Mesendoderm (in vitro differentiated cells): ENCODE data around the gene PROCA1.
A peak's percentile ranks its signal among the peaks of the same experiment; 100 is the strongest.

ENCODE experiments used
- DNase-seq: peaks from one replicate; pipeline ENCODE4 v3.0.0; 2013
- H2AK5ac ChIP-seq: 2 replicates; pipeline ENCODE4 v1.6.1; 2013; ENCODE audit warnings: low read length, inconsistent platforms
- H2BK120ac ChIP-seq: 2 replicates; pipeline ENCODE4 v1.6.1; 2013; ENCODE audit warnings: low read depth, mild to moderate bottlenecking, low read length, moderate library complexity, mixed read lengths
- H2BK15ac ChIP-seq: replicated peaks from 2 replicates; pipeline ENCODE4 v1.6.1; 2013; ENCODE audit warnings: low read depth, mild to moderate bottlenecking, moderate library complexity
- H2BK5ac ChIP-seq: 2 replicates; pipeline ENCODE4 v1.6.1; 2013; ENCODE audit warnings: low read length, inconsistent platforms
- H3K18ac ChIP-seq: 2 replicates; pipeline ENCODE4 v1.6.1; 2013; ENCODE audit warnings: mild to moderate bottlenecking, low read length, mixed read lengths
- H3K23ac ChIP-seq: one replicate; pipeline ENCODE4 v1.6.1; 2013; ENCODE audit warnings: low read length
- H3K27ac ChIP-seq: 2 replicates; pipeline ENCODE4 v1.5.1; 2013; ENCODE audit warnings: low read depth, mild to moderate bottlenecking, inconsistent platforms, low read length, moderate library complexity
- H3K27me3 ChIP-seq: 2 replicates; pipeline ENCODE4 v1.6.1; 2013; ENCODE audit warnings: low read length, control low read depth, mild to moderate bottlenecking, inconsistent platforms; ENCODE audit not compliant: insufficient read depth, poor library complexity
- H3K36me3 ChIP-seq: 2 replicates; pipeline ENCODE4 v1.6.1; 2013; ENCODE audit warnings: low read length, inconsistent platforms; ENCODE audit not compliant: control insufficient read depth, insufficient read depth
- H3K4ac ChIP-seq: one replicate; pipeline ENCODE4 v1.6.1; 2013; ENCODE audit warnings: low read depth, mild to moderate bottlenecking, low read length, moderate library complexity
- H3K4me1 ChIP-seq: 2 replicates; pipeline ENCODE4 v1.6.1; 2013; ENCODE audit warnings: low read depth, low read length, inconsistent platforms; ENCODE audit not compliant: control insufficient read depth
- H3K4me2 ChIP-seq: 2 replicates; pipeline ENCODE4 v1.6.1; 2013; ENCODE audit warnings: low read length
- H3K4me3 ChIP-seq: 2 replicates; pipeline ENCODE4 v1.5.1; 2013; ENCODE audit warnings: mild to moderate bottlenecking, low read length
- H3K56ac ChIP-seq: one replicate; pipeline ENCODE4 v1.6.1; 2013; ENCODE audit warnings: low read length
- H3K79me1 ChIP-seq: 2 replicates; pipeline ENCODE4 v1.6.1; 2013; ENCODE audit warnings: low read length, inconsistent platforms
- H3K79me2 ChIP-seq: 2 replicates; pipeline ENCODE4 v1.6.1; 2013; ENCODE audit warnings: mild to moderate bottlenecking, low read length; ENCODE audit not compliant: control insufficient read depth, insufficient read depth
- H3K9ac ChIP-seq: 2 replicates; pipeline ENCODE4 v1.6.1; 2013; ENCODE audit warnings: low read length, inconsistent platforms
- H4K5ac ChIP-seq: one replicate; pipeline ENCODE4 v1.6.1; 2013; ENCODE audit warnings: low read length
- H4K8ac ChIP-seq: one replicate; pipeline ENCODE4 v1.6.1; 2013; ENCODE audit warnings: low read depth, mild to moderate bottlenecking, control low read depth, low read length, moderate library complexity
- WGBS: extraction: QIAGEN DNeasy Blood & Tissue Kit; methylation state at CpG from one replicate; pipeline ENCODE4 v1.1.7; 2013; ENCODE audit warnings: low lambda C conversion rate, missing lambda C conversion rate; ENCODE audit not compliant: insufficient coverage; ENCODE audit errors: extremely low coverage; 5-methylcytosine and 5-hydroxymethylcytosine counted together

PROCA1 gene

DNA sequence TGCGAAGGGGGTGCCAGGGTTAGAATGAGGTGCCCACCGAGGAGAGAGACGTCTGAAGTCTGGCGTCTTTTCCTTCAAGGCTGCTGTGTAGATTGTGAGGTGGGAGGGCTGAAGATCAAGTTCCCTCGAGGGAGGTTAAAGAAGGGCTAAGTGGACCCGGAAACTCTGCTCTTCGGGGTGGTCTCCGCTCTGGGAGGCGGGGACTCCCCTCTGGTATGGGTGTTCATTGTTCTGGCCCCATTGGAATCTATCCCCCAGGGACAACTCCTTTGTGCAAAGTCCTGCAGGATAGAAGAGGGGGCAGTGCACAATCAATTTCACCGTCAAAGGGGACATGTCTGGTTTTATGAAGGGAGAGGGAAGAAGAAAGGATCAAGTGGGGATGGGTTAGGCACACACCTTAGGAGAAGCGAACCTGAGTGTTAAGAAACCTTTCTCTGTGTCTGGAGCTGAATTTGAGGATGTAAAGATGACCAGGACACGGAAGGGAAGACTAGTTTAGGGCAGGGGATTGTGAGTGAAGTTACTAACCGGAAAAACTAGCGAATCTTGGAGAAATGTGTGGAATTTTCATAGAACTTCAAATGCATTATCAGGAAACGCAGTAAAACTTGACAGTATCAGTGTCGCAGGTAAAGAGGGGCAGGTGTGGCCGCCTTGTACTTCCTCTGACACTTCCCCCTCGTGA is 6.8 kb upstream of the PROCA1 start:
- Histone ChIP-seq H4K8ac (no peak overlapping the region), H2BK15ac (no peak overlapping the region), H2AK5ac (peak overlapping the region; percentile 99), H3K4me1 (peaks cover 5% of the 10 kb centered on the region), H3K23ac (no peak overlapping the region), H3K27me3 (no peaks in the 10 kb centered on the region), H3K4me3 (peak overlapping the region; percentile 36), H3K79me1 (peaks cover 29% of the 10 kb centered on the region), H2BK5ac (peak overlapping the region; percentile 64), H3K4me2 (peak overlapping the region; percentile 88), H3K4ac (peak overlapping the region; percentile 28), H2BK120ac (peak overlapping the region; percentile 46), H3K79me2 (peaks cover 51% of the 10 kb centered on the region), H3K18ac (peak overlapping the region; percentile 77), H3K27ac (peak overlapping the region; percentile 97), H3K9ac (peak overlapping the region; percentile 93), H4K5ac (no peak overlapping the region), H3K36me3 (peaks cover 22% of the 10 kb centered on the region), H3K56ac (peak overlapping the region; percentile 97)
- WGBS, result no CpG with 5 or more reads among the region's 18 CpGs
- peak; percentile 46 for DNase-seq

DNA sequence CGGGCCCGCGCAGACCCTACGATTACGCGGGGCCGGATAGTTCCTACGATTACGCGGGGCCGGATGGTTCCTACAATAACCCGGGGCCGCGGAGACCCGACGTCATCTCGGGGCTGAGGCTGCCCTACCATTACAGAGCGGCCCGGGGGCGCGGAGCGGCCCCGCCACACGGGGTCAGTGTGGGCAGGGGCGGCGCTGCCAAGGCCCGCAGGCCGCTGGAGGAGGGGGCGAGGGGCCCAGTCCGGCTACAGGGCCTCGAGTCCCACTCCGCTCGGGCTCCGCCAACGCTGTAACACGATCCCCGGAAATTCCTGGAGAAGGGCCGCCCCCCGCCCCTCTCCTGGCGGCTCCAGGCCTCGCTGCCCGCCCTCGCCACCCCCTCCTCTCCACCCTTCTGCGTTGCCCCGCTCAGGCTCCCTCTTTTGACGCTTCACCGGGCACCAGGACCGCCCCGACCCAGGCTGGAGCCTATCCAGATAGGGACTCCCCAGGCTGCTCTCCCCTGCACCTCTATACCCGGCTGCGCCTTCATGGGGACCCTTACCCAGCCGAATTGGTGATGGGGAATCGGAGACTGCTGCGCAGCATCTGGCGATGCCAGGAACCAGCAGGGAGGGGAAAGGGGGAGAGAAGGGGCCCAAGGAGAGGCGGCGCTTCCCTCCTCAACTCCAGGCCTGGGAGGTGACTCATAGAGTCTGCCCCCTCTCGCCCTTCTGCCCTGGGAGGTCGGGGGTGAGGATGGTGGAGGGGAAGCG is 6.1 kb upstream of the PROCA1 start, which contains the start of gene RAB34:
Gene RAB34, minus strand, starts transcription at position 291 of the 755 bp plus-strand sequence. CDS start 602 bp downstream, outside the sequence.
- H2BK15ac ChIP-seq, result no peak within 1 kb of the TSS
- H2AK5ac ChIP-seq, result peak within 1 kb of the TSS; percentile 99
- peak within 1 kb of the TSS; percentile 93 for H3K4ac ChIP-seq
- H3K27me3 ChIP-seq, result no peaks in the 10 kb centered on the region
- peak within 1 kb of the TSS; percentile 89 for H3K4me3 ChIP-seq
- H4K8ac ChIP-seq, result no peak within 1 kb of the TSS
- H2BK5ac ChIP-seq, result peak within 1 kb of the TSS; percentile 64
- peak within 1 kb of the TSS; percentile 91 for H3K23ac ChIP-seq
- peak; percentile 98 for DNase-seq
- peak within 1 kb of the TSS; percentile 77 for H3K18ac ChIP-seq
- no CpG with 5 or more reads among the region's 60 CpGs for whole genome bisulfite sequencing
- H3K4me1 ChIP-seq, result peaks cover 5% of the 10 kb centered on the region
- H3K4me2 ChIP-seq, result peak within 1 kb of the TSS; percentile 88
- H3K79me1 ChIP-seq, result peaks cover 25% of the 10 kb centered on the region
- H3K79me2 ChIP-seq, result peaks cover 48% of the 10 kb centered on the region
- peaks cover 18% of the 10 kb centered on the region for H3K36me3 ChIP-seq
- H2BK120ac ChIP-seq, result peak within 1 kb of the TSS; percentile 62
- H3K27ac ChIP-seq, result peak within 1 kb of the TSS; percentile 97
- peak within 1 kb of the TSS; percentile 97 for H3K56ac ChIP-seq
- H3K9ac ChIP-seq, result peak within 1 kb of the TSS; percentile 98
- H4K5ac ChIP-seq, result peak within 1 kb of the TSS; percentile 72

DNA sequence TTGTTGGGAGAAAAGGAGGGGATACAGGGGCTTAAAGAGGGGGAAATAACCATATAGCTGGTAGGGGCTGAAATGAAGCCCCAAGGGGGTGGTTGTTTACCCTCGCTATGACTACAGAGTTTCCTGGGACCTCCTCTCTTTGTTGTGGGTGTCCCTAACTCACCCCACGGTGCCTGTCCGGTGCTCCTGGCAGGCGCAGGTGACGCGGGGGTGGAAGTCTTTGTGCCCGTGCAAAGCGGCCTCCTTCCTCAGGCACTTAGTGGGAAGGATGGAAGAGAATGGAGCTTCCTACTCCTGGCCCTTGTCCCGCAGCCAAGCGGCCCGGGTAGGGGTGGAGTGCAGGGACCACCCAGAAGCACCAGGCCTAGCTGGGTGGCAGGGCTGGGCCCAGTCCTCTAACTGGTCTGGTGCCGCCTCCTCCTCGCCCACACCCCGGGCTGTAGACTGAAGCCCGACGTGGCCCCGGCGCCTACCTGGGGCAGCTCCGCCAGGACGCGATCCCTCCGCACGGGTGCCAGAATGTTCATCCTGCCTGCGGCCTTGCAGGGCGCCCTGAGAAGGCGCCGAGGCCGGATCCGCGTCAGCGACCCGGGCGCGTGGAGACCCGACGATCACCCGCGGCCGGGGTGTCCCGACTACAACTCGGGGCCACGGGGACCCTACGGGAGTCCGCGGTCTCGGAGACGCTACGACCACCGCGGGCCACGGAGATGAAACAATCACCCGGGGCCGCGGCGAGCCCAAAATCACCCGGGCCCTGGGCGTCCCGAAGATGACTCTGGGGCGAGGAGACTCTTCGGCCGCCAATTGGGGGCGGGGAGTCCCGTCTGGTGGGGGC is 5.3 kb upstream of the PROCA1 start:
- Histone ChIP-seq H3K56ac (peak overlapping the region; percentile 96), H3K23ac (peak overlapping the region; percentile 92), H3K4ac (peak overlapping the region; percentile 93), H3K4me2 (peak overlapping the region; percentile 73), H2AK5ac (peak overlapping the region; percentile 43), H4K5ac (no peak overlapping the region), H2BK120ac (peak overlapping the region; percentile 62), H3K79me2 (peaks cover 41% of the 10 kb centered on the region), H3K27ac (peak overlapping the region; percentile 58), H2BK15ac (no peak overlapping the region), H3K79me1 (peaks cover 23% of the 10 kb centered on the region), H3K36me3 (peaks cover 13% of the 10 kb centered on the region), H2BK5ac (peak overlapping the region; percentile 57), H3K18ac (peak overlapping the region; percentile 70), H3K9ac (peak overlapping the region; percentile 98), H3K4me3 (peak overlapping the region; percentile 89), H3K27me3 (no peaks in the 10 kb centered on the region), H3K4me1 (peaks cover 8% of the 10 kb centered on the region), H4K8ac (no peak overlapping the region)
- DNase-seq, result peak; percentile 57
- no CpG with 5 or more reads among the region's 63 CpGs for WGBS

DNA sequence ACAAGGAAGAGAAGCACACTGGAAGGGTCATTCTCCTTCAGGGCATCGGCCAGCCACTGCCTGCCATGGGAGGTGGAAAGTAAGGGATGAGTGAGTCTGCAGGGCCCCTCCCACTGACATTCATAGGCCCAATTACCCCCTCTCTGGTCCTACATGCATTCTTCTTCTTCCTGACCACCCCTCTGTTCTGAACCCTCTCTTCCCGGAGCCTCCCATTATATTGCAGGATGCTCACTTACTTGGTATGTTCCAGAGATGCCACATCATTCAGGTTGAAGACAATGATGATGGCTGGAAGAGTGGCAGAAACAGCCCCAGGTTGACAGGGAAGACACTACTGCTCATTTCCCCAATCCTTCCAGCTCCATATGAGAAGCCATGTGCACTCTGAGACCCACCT is 3.5 kb upstream of the PROCA1 start:
- no peak overlapping the region for H3K4me2 ChIP-seq
- no peak overlapping the region for H3K23ac ChIP-seq
- H3K56ac ChIP-seq, result peak overlapping the region; percentile 38
- H3K18ac ChIP-seq, result no peak overlapping the region
- H3K4me1 ChIP-seq, result peaks cover 8% of the 10 kb centered on the region
- no peak overlapping the region for H2BK120ac ChIP-seq
- no peak overlapping the region for H2AK5ac ChIP-seq
- no peak overlapping the region for H2BK15ac ChIP-seq
- H3K4ac ChIP-seq, result no peak overlapping the region
- peaks cover 25% of the 10 kb centered on the region for H3K79me2 ChIP-seq
- no peaks in the 10 kb centered on the region for H3K27me3 ChIP-seq
- H3K9ac ChIP-seq, result peak overlapping the region; percentile 17
- no CpG with 5 or more reads among the region's 2 CpGs for WGBS
- no peak overlapping the region for H3K4me3 ChIP-seq
- peaks cover 20% of the 10 kb centered on the region for H3K79me1 ChIP-seq
- no peak overlapping the region for H2BK5ac ChIP-seq
- DNase-seq, result no peak
- no peak overlapping the region for H4K8ac ChIP-seq
- no peak overlapping the region for H4K5ac ChIP-seq
- no peak overlapping the region for H3K27ac ChIP-seq
- peaks cover 11% of the 10 kb centered on the region for H3K36me3 ChIP-seq

DNA sequence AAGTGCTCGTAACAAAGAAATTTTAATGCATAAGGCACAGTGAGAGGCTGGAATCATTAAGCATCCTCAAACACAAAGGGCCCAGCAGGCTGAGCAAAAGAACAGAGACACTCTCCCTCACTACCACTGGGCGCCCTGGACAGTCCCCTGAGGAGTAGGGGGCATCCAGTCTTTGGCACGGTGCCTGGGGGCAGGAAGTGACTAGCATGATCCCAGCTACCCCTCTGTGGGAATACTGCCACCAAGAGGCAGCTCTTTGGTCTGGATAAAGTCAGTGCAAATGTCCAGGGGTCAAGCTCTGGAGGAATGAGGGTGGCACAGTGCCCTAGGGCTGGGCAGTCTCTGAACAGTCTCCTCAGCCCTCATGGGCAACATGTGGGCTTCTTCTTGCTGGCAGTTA is 2.6 kb upstream of the PROCA1 start:
- H3K9ac ChIP-seq, result no peak overlapping the region
- no peak overlapping the region for H4K8ac ChIP-seq
- peaks cover 23% of the 10 kb centered on the region for H3K79me2 ChIP-seq
- no CpG with 5 or more reads among the region's 3 CpGs for WGBS
- H2BK15ac ChIP-seq, result no peak overlapping the region
- no peak overlapping the region for H3K4ac ChIP-seq
- no peak for DNase-seq
- no peak overlapping the region for H3K4me3 ChIP-seq
- no peak overlapping the region for H3K23ac ChIP-seq
- H3K79me1 ChIP-seq, result peaks cover 23% of the 10 kb centered on the region
- no peak overlapping the region for H2BK120ac ChIP-seq
- H3K56ac ChIP-seq, result no peak overlapping the region
- H3K4me1 ChIP-seq, result peaks cover 8% of the 10 kb centered on the region
- H3K4me2 ChIP-seq, result no peak overlapping the region
- no peaks in the 10 kb centered on the region for H3K27me3 ChIP-seq
- no peak overlapping the region for H2BK5ac ChIP-seq
- H3K27ac ChIP-seq, result no peak overlapping the region
- H3K36me3 ChIP-seq, result peaks cover 11% of the 10 kb centered on the region
- no peak overlapping the region for H4K5ac ChIP-seq
- H2AK5ac ChIP-seq, result no peak overlapping the region
- H3K18ac ChIP-seq, result no peak overlapping the region
